BLaER1 (cell line): Measurements from ENCODE around the gene SLCO2A1.

ENCODE experiments used
- H3K27ac ChIP-seq: shearing (Covaris generic); formaldehyde crosslinking; 2 replicates; pipeline ENCODE4 v1.8.1; 2022
- H3K27me3 ChIP-seq: shearing (Covaris generic); formaldehyde crosslinking; 2 replicates; pipeline ENCODE4 v1.8.1; 2022
- H3K36me3 ChIP-seq: shearing (Covaris generic); formaldehyde crosslinking; 2 replicates; pipeline ENCODE4 v1.8.1; 2022
- H3K4me1 ChIP-seq: shearing (Covaris generic); formaldehyde crosslinking; 2 replicates; pipeline ENCODE4 v1.8.1; 2022
- H3K4me2 ChIP-seq: shearing (Covaris generic); formaldehyde crosslinking; 2 replicates; pipeline ENCODE4 v1.8.1; 2022
- H3K4me3 ChIP-seq: shearing (Covaris generic); formaldehyde crosslinking; 2 replicates; pipeline ENCODE4 v1.8.1; 2022
- H3K9ac ChIP-seq: shearing (Covaris generic); formaldehyde crosslinking; 2 replicates; pipeline ENCODE4 v1.8.1; 2022
- H3K9me3 ChIP-seq: shearing (Covaris generic); formaldehyde crosslinking; 2 replicates; pipeline ENCODE4 v1.8.1; 2022
- H4K20me1 ChIP-seq: shearing (Covaris generic); formaldehyde crosslinking; 2 replicates; pipeline ENCODE4 v1.8.1; 2022
- Cebpa-rat ChIP-seq: shearing (Covaris generic); IDR thresholded peaks from 2 replicates; pipeline ENCODE4 v1.8.1; 2022

Gene SLCO2A1

GRCh38 chr3:133970916-133971315, 58.8 kb downstream of the SLCO2A1 start:
- no peaks in the 10 kb centered on the region for H4K20me1 ChIP-seq
- no peak for TF ChIP-seq Cebpa-rat
- peaks cover 14% of the 10 kb centered on the region for H3K4me1 ChIP-seq
- no peak overlapping the region for H3K4me2 ChIP-seq
- no peaks in the 10 kb centered on the region for H3K27me3 ChIP-seq
- no peaks in the 10 kb centered on the region for H3K9me3 ChIP-seq
- no peaks in the 10 kb centered on the region for H3K36me3 ChIP-seq
- H3K27ac ChIP-seq = no peak overlapping the region
- no peak overlapping the region for H3K9ac ChIP-seq
- no peak overlapping the region for H3K4me3 ChIP-seq

- no peak for TF ChIP-seq Cebpa-rat
- no peak overlapping the region for H3K4me3 ChIP-seq
- H3K36me3 ChIP-seq = no peaks in the 10 kb centered on the region
- peaks cover 20% of the 10 kb centered on the region for H3K4me1 ChIP-seq
- H4K20me1 ChIP-seq = no peaks in the 10 kb centered on the region
- no peak overlapping the region for H3K9ac ChIP-seq
- no peaks in the 10 kb centered on the region for H3K27me3 ChIP-seq
- no peak overlapping the region for H3K27ac ChIP-seq
- H3K4me2 ChIP-seq = no peak overlapping the region
- H3K9me3 ChIP-seq = no peaks in the 10 kb centered on the region
These were observed 59.4 kb downstream of the SLCO2A1 start for GRCh38 chr3:133970339-133970738.

- H3K9me3 ChIP-seq = no peaks in the 10 kb centered on the region
These were observed 61.5 kb downstream of the SLCO2A1 start for GRCh38 chr3:133967992-133968892.

DNA sequence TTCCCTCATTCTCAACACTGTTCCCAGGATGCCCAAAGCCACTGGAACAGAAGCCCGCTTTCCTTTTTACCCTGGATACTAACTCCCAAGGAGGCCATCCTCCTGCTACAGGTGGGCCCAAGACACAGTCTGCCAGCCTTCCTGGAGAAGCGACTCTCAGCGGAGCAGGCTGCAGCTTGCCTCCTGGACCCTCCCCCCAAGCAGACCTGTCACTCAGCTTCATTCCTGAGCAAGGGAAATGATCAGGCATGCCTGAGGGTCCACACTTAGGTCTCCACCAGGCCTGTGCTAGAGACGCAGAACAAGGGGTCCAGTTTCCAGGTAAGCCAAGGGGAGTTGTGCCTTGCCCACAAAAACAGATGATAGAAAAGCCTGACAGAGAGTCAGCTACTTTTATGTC, 62.8 kb downstream of the SLCO2A1 start:
- H3K27ac ChIP-seq = no peak overlapping the region
- no peaks in the 10 kb centered on the region for H3K36me3 ChIP-seq
- H3K27me3 ChIP-seq = no peaks in the 10 kb centered on the region
- no peak overlapping the region for H3K9ac ChIP-seq
- H3K4me1 ChIP-seq = peaks cover 32% of the 10 kb centered on the region
- H4K20me1 ChIP-seq = no peaks in the 10 kb centered on the region
- H3K4me2 ChIP-seq = peak overlapping the region; percentile 66
- no peak overlapping the region for H3K4me3 ChIP-seq
- TF ChIP-seq Cebpa-rat = no peak
- H3K9me3 ChIP-seq = no peaks in the 10 kb centered on the region

More at GRCh38 chr3:133967992-133968892, 61.5 kb downstream of the SLCO2A1 start:
- Histone ChIP-seq H3K36me3 (no peaks in the 10 kb centered on the region), H4K20me1 (no peaks in the 10 kb centered on the region), H3K27ac (no peak overlapping the region), H3K27me3 (no peaks in the 10 kb centered on the region), H3K4me3 (no peak overlapping the region), H3K4me2 (no peak overlapping the region), H3K4me1 (peaks cover 32% of the 10 kb centered on the region), H3K9ac (no peak overlapping the region)
- TF ChIP-seq Cebpa-rat = no peak

DNA sequence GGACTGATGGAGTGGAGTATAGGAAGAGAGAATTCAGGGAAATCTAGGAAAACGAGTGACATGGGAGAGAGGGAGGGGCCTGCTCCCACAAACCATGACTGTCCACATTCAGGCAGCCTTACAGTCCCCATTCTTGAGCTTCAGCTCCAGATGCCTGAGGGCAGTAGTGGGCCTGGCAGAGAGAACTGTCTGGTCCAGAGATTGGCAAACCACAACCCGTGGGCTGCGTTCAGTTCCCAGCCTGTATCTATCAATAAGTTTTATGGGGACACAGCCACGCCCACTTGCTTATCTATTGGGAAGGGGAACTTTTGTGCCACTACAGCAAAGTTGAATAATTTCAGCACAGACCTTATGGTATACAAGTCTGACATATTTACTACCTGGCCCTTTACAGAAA, 63.8 kb downstream of the SLCO2A1 start:
- Histone ChIP-seq H3K4me1 (peaks cover 32% of the 10 kb centered on the region), H3K27ac (no peak overlapping the region), H3K4me2 (peak overlapping the region; percentile 66), H3K9me3 (no peaks in the 10 kb centered on the region), H4K20me1 (no peaks in the 10 kb centered on the region), H3K9ac (no peak overlapping the region), H3K36me3 (no peaks in the 10 kb centered on the region), H3K4me3 (no peak overlapping the region), H3K27me3 (no peaks in the 10 kb centered on the region)
- no peak for TF ChIP-seq Cebpa-rat

DNA sequence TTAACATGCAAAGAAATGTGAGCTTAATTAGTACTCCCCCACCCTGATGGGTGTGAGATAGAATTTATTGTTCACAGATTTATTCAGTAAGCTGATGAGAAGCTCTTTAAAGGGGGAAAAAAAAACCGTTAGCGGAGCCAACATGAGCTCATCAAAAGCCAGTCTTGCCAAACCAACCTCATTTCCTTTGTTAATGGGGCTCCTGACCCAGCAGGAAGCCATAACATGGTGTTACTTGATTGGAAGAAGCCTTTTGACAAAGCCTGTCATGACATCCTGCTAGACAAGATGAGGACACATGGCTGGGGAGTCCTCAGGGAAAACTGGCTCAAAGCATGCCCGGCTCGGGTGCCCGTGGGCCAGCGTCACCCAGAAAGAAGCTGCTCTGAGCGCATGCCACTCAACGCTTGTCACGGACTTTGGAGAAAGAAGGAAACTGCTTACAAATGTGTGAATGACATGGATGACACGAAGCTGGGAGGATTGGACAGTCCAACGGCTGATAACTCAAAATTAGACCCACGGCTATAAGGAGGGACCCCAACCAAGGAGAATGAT, 64.6 kb downstream of the SLCO2A1 start:
- H3K4me2 ChIP-seq = peak overlapping the region; percentile 66
- TF ChIP-seq Cebpa-rat = no peak
- H3K9me3 ChIP-seq = no peaks in the 10 kb centered on the region
- peak overlapping the region; percentile 15; the same call in 1 of the 2 replicates for H3K27ac ChIP-seq
- peaks cover 32% of the 10 kb centered on the region for H3K4me1 ChIP-seq
- no peaks in the 10 kb centered on the region for H3K27me3 ChIP-seq
- no peak overlapping the region for H3K9ac ChIP-seq
- no peaks in the 10 kb centered on the region for H4K20me1 ChIP-seq
- no peak overlapping the region for H3K4me3 ChIP-seq
- no peaks in the 10 kb centered on the region for H3K36me3 ChIP-seq

DNA sequence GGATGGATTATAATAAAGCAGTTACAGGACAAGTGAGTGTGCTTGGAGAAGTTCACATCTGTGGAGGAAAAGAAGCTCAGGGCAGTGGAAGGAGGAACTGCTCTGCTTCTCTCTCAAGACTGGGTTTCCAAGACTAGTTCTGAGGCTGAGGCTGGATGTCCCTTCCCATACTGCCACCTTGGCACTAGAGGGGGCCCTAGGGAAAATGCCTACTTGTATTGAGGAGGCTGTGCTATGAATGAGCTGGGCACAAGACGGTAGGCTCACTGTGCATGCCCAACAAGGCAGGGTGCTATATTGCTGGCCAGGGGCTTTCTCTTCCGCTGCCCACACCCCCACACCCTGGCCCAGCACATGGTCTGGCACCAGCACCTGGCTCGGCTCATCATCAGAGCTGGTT, 65.2 kb downstream of the SLCO2A1 start:
- no peak overlapping the region for H3K4me3 ChIP-seq

GRCh38 chr3:133963657-133964396, 65.9 kb downstream of the SLCO2A1 start:
- H3K27ac ChIP-seq = no peak overlapping the region
- 0 out of 2 replicates have a peak, but pooled peaks cover 3% of the 10 kb centered on the region for H3K9me3 ChIP-seq
- no peaks in the 10 kb centered on the region for H4K20me1 ChIP-seq
- no peaks in the 10 kb centered on the region for H3K27me3 ChIP-seq
- H3K4me3 ChIP-seq = no peak overlapping the region
- no peak overlapping the region for H3K9ac ChIP-seq
- no peak overlapping the region; the same call in 1 of the 2 replicates for H3K4me2 ChIP-seq
- H3K36me3 ChIP-seq = no peaks in the 10 kb centered on the region
- TF ChIP-seq Cebpa-rat = no peak
- H3K4me1 ChIP-seq = peaks cover 32% of the 10 kb centered on the region

More for the DNA sequence above, 65.2 kb downstream of the SLCO2A1 start:
- no peak for TF ChIP-seq Cebpa-rat
- H3K4me2 ChIP-seq = peak overlapping the region; percentile 66
- no peaks in the 10 kb centered on the region for H3K36me3 ChIP-seq
- H3K9me3 ChIP-seq = 0 out of 2 replicates have a peak, but pooled peaks cover 1% of the 10 kb centered on the region
- H3K4me1 ChIP-seq = peaks cover 32% of the 10 kb centered on the region
- H3K27me3 ChIP-seq = no peaks in the 10 kb centered on the region
- H3K9ac ChIP-seq = no peak overlapping the region
- no peaks in the 10 kb centered on the region for H4K20me1 ChIP-seq
- H3K27ac ChIP-seq = peak overlapping the region; percentile 15; the same call in 1 of the 2 replicates

DNA sequence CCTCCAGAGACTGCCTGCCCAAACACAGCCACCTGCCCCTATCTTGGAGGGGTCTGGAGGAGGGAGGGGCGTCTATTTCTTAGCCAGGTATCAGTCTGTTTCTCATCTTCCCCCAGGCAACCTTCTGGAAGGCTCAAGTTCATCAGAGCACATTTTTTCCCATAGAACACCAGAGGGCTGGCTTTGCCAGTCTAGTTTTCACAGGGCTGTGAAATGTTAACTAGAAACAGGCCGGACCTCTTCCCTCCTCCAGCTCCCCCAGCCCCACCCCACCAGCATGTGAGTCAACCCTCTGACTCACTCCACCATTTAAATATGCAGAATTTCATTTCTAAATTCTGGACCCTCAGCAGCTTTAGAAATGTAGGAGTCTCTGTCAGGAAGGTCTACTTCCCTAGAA, 66.9 kb downstream of the SLCO2A1 start:
- no peak for TF ChIP-seq Cebpa-rat
- Histone ChIP-seq H3K4me1 (peaks cover 32% of the 10 kb centered on the region), H4K20me1 (no peaks in the 10 kb centered on the region), H3K36me3 (no peaks in the 10 kb centered on the region), H3K9ac (no peak overlapping the region), H3K9me3 (0 out of 2 replicates have a peak, but pooled peaks cover 3% of the 10 kb centered on the region), H3K4me2 (no peak overlapping the region), H3K27ac (no peak overlapping the region), H3K4me3 (no peak overlapping the region), H3K27me3 (no peaks in the 10 kb centered on the region)
